ENCODE results near the gene CCL22. TPM values are rescaled to one million over a fixed set of nuclear protein-coding genes. Genes with fewer than 3 reads are reported as not detected.

Gene CCL22
- total RNA-seq, 2 experiments from 2014 or later: 0.72 to 0.91 TPM

Other genes starting within 250 kb of the CCL22 start
- gene PSME3IP1, start 172.7 kb upstream of the CCL22 start, total RNA-seq: 100 to 1,000 TPM; 111 to 156 TPM
- 10 to 100 TPM; 24.6 to 30.2 TPM for gene RSPRY1, start 172.5 kb upstream of the CCL22 start, total RNA-seq
- gene ARL2BP, start 113.5 kb upstream of the CCL22 start, total RNA-seq: 10 to 100 TPM in 1 of 2 experiments, 1 to 10 TPM in 1; 9.9 to 11.1 TPM
- gene PLLP, start 74.1 kb upstream of the CCL22 start, total RNA-seq: under 1 TPM; 0.30 to 0.33 TPM
- gene CX3CL1, start 13.7 kb downstream of the CCL22 start, total RNA-seq: not detected
- 1 to 10 TPM; 1.2 to 1.4 TPM for gene CCL17, start 46.0 kb downstream of the CCL22 start, total RNA-seq
- 10 to 100 TPM; 41.7 to 42.6 TPM for gene CIAPIN1, start 88.6 kb downstream of the CCL22 start, total RNA-seq
- 10 to 100 TPM; 39.4 to 52.1 TPM for gene COQ9, start 88.7 kb downstream of the CCL22 start, total RNA-seq
- 10 to 100 TPM; 54.3 to 57.1 TPM for gene POLR2C, start 103.9 kb downstream of the CCL22 start, total RNA-seq
- gene DOK4, start 127.7 kb downstream of the CCL22 start, total RNA-seq: 1 to 10 TPM; 5.7 to 6.7 TPM
- 1 to 10 TPM; 8.8 to 9.0 TPM for gene CCDC102A, start 177.8 kb downstream of the CCL22 start, total RNA-seq
- gene ADGRG5, start 183.9 kb downstream of the CCL22 start, total RNA-seq: 1 to 10 TPM; 3.0 to 4.9 TPM

Data from activated CD4-positive, alpha-beta T cell treated with anti-CD3 and anti-CD28 coated beads for 36 hours (primary cell).